ENCODE measurements around the gene RNFT2.

The RNFT2 gene

GRCh38 chr12:116882742-116883141 is 144.6 kb downstream of the RNFT2 start:
- Mint-ChIP-seq H3K27ac (no peak overlapping the region), H3K27me3 (peaks cover 69% of the 10 kb centered on the region), H3K4me1 (ENCODE audit: low read depth) (peaks cover 25% of the 10 kb centered on the region), H3K4me3 (no peak overlapping the region), H3K9me3 (no peaks in the 10 kb centered on the region), H3K36me3 (ENCODE audit: low read depth) (no peaks in the 10 kb centered on the region)
- intact Hi-C loops (cut with micrococcal nuclease) = no loop called here

- intact Hi-C loops (cut with micrococcal nuclease) = no loop called here
- Mint-ChIP-seq H3K4me3 (no peak overlapping the region), H3K36me3 (ENCODE audit: low read depth) (no peaks in the 10 kb centered on the region), H3K4me1 (ENCODE audit: low read depth) (peaks cover 10% of the 10 kb centered on the region), H3K27ac (no peak overlapping the region), H3K9me3 (no peaks in the 10 kb centered on the region), H3K27me3 (peaks cover 56% of the 10 kb centered on the region)
Observed at GRCh38 chr12:116884871-116885270, 146.8 kb downstream of the RNFT2 start.

GRCh38 chr12:116885491-116885890 is 147.4 kb downstream of the RNFT2 start:
- H3K4me1 Mint-ChIP-seq (ENCODE audit: low read depth) = peaks cover 4% of the 10 kb centered on the region
- intact Hi-C loops (cut with micrococcal nuclease) = no loop called here
- no peak overlapping the region for H3K4me3 Mint-ChIP-seq
- no peak overlapping the region for H3K27ac Mint-ChIP-seq
- H3K27me3 Mint-ChIP-seq = peaks cover 54% of the 10 kb centered on the region
- H3K36me3 Mint-ChIP-seq (ENCODE audit: low read depth) = no peaks in the 10 kb centered on the region
- no peaks in the 10 kb centered on the region for H3K9me3 Mint-ChIP-seq

GRCh38 chr12:116887244-116887643 is 149.1 kb downstream of the RNFT2 start:
- H3K27me3 Mint-ChIP-seq = peaks cover 48% of the 10 kb centered on the region

GRCh38 chr12:116887897-116888296 is 149.8 kb downstream of the RNFT2 start:
- peaks cover 43% of the 10 kb centered on the region for H3K27me3 Mint-ChIP-seq
- no peaks in the 10 kb centered on the region for H3K4me1 Mint-ChIP-seq (ENCODE audit: low read depth)
- no peak overlapping the region for H3K27ac Mint-ChIP-seq
- H3K9me3 Mint-ChIP-seq = no peaks in the 10 kb centered on the region
- H3K4me3 Mint-ChIP-seq = no peak overlapping the region
- intact Hi-C loops (cut with micrococcal nuclease) = no loop called here
- H3K36me3 Mint-ChIP-seq (ENCODE audit: low read depth) = no peaks in the 10 kb centered on the region

More at GRCh38 chr12:116887244-116887643, 149.1 kb downstream of the RNFT2 start:
- no peak overlapping the region for H3K4me3 Mint-ChIP-seq
- H3K9me3 Mint-ChIP-seq = no peaks in the 10 kb centered on the region
- no peaks in the 10 kb centered on the region for H3K4me1 Mint-ChIP-seq (ENCODE audit: low read depth)
- no peaks in the 10 kb centered on the region for H3K36me3 Mint-ChIP-seq (ENCODE audit: low read depth)
- H3K27ac Mint-ChIP-seq = no peak overlapping the region
- intact Hi-C loops (cut with micrococcal nuclease) = no loop called here

DNA sequence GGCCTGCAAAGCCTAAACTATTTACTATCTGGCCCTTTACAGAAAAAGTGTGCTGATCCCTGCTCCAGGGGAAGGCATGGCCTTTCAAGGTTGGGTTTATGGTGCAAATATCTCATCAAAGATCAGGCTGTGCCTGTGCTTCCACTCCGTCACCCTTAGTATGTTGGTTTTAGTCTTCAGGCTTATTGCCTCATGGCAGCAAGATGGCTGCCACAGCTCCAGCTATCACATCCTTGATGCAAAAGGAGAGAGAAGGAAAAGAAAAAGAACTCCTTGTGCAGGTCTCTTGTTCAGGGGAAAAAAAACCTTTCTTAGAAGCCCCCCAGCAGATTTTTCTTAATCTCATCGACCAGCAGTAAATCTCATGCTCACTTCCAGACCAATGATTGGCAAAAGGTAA is 152.2 kb downstream of the RNFT2 start:
- Mint-ChIP-seq H3K9me3 (no peaks in the 10 kb centered on the region), H3K27me3 (peaks cover 34% of the 10 kb centered on the region)

GRCh38 chr12:116891019-116891418 is 152.9 kb downstream of the RNFT2 start:
- Mint-ChIP-seq H3K4me1 (ENCODE audit: low read depth) (no peaks in the 10 kb centered on the region), H3K27me3 (peaks cover 34% of the 10 kb centered on the region), H3K36me3 (ENCODE audit: low read depth) (no peaks in the 10 kb centered on the region), H3K4me3 (no peak overlapping the region), H3K9me3 (no peaks in the 10 kb centered on the region), H3K27ac (no peak overlapping the region)
- intact Hi-C loops (cut with micrococcal nuclease) = no loop called here

More for the DNA sequence above, 152.2 kb downstream of the RNFT2 start:
- H3K4me1 Mint-ChIP-seq (ENCODE audit: low read depth) = no peaks in the 10 kb centered on the region
- no peak overlapping the region for H3K4me3 Mint-ChIP-seq
- no peak overlapping the region for H3K27ac Mint-ChIP-seq
- no peaks in the 10 kb centered on the region for H3K36me3 Mint-ChIP-seq (ENCODE audit: low read depth)
- intact Hi-C loops (cut with micrococcal nuclease) = no loop called here

- Mint-ChIP-seq H3K9me3 (no peaks in the 10 kb centered on the region), H3K27me3 (peaks cover 36% of the 10 kb centered on the region), H3K4me1 (ENCODE audit: low read depth) (no peaks in the 10 kb centered on the region), H3K36me3 (ENCODE audit: low read depth) (no peaks in the 10 kb centered on the region), H3K4me3 (no peak overlapping the region), H3K27ac (no peak overlapping the region)
- intact Hi-C loops (cut with micrococcal nuclease) = no loop called here
Observed at GRCh38 chr12:116892349-116893140, 154.4 kb downstream of the RNFT2 start.

DNA sequence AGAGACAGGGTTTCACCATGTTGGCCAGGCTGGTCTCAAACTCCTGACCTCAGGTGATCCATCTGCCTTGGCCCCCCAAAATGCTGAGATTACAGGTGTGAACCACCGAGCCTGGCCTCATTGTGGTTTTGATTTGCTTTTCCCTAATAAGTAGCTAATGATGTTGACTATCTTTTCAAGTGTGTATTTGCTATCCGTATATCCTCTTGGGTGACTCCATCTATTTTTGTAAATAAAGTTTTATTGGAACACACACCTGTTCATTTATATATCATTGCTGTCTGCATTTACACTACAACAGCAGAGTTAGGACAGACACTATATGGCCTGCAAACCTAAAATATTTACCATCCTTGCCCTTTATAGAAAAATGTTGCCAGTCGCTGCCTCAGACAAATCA is 156.8 kb downstream of the RNFT2 start:
- H3K4me1 Mint-ChIP-seq (ENCODE audit: low read depth) = no peaks in the 10 kb centered on the region
- no peaks in the 10 kb centered on the region for H3K9me3 Mint-ChIP-seq
- H3K27me3 Mint-ChIP-seq = peaks cover 36% of the 10 kb centered on the region
- H3K27ac Mint-ChIP-seq = no peak overlapping the region
- intact Hi-C loops (cut with micrococcal nuclease) = no loop called here
- H3K36me3 Mint-ChIP-seq (ENCODE audit: low read depth) = no peaks in the 10 kb centered on the region
- H3K4me3 Mint-ChIP-seq = no peak overlapping the region

DNA sequence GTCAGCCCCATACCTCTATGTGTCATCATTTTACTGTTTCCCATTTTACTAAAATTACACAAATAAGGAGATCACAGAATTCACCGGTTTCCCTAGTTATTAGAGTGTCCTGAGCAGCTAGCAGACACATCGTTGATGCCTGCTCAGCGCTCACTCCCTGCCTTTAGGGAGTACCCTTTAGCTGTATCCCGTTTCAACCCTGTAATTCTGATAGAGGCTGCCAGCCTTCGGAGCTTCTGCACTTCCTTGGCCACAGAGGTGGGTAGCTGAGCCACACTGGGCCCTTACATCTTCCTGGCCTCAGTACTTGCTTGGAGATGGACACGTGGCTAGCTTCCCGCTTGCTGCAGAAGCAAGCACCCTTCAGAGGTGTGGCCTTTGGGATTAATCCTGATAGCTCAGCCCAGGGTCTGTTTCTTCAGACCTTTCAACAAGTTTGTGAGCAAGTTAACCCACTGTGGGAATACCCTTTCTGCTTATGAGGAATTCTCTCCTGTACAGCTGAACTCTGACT is 158.4 kb downstream of the RNFT2 start:
- intact Hi-C loops (cut with micrococcal nuclease) = no loop called here
- H3K27ac Mint-ChIP-seq = no peak overlapping the region

GRCh38 chr12:116897476-116897875 is 159.4 kb downstream of the RNFT2 start:
- Mint-ChIP-seq H3K4me1 (ENCODE audit: low read depth) (no peaks in the 10 kb centered on the region), H3K27ac (no peak overlapping the region), H3K9me3 (no peaks in the 10 kb centered on the region), H3K4me3 (no peak overlapping the region), H3K36me3 (ENCODE audit: low read depth) (no peaks in the 10 kb centered on the region), H3K27me3 (peaks cover 33% of the 10 kb centered on the region)
- intact Hi-C loops (cut with micrococcal nuclease) = no loop called here

More for the DNA sequence above, 158.4 kb downstream of the RNFT2 start:
- Mint-ChIP-seq H3K4me3 (no peak overlapping the region), H3K9me3 (no peaks in the 10 kb centered on the region), H3K4me1 (ENCODE audit: low read depth) (no peaks in the 10 kb centered on the region), H3K36me3 (ENCODE audit: low read depth) (no peaks in the 10 kb centered on the region), H3K27me3 (peaks cover 36% of the 10 kb centered on the region)

- H3K9me3 Mint-ChIP-seq = no peaks in the 10 kb centered on the region
- H3K4me1 Mint-ChIP-seq (ENCODE audit: low read depth) = no peaks in the 10 kb centered on the region
- no peak overlapping the region for H3K27ac Mint-ChIP-seq
- peaks cover 34% of the 10 kb centered on the region for H3K27me3 Mint-ChIP-seq
- intact Hi-C loops (cut with micrococcal nuclease) = no loop called here
- no peak overlapping the region for H3K4me3 Mint-ChIP-seq
- no peaks in the 10 kb centered on the region for H3K36me3 Mint-ChIP-seq (ENCODE audit: low read depth)
Observed at GRCh38 chr12:116898669-116899068, 160.6 kb downstream of the RNFT2 start.

GRCh38 chr12:116901612-116902011 is 163.5 kb downstream of the RNFT2 start:
- Mint-ChIP-seq H3K9me3 (no peaks in the 10 kb centered on the region), H3K36me3 (ENCODE audit: low read depth) (no peaks in the 10 kb centered on the region), H3K27me3 (peaks cover 29% of the 10 kb centered on the region), H3K27ac (no peak overlapping the region), H3K4me1 (ENCODE audit: low read depth) (no peaks in the 10 kb centered on the region), H3K4me3 (no peak overlapping the region)
- intact Hi-C loops (cut with micrococcal nuclease) = no loop called here

Data from dendritic cell treated with granulocyte-macrophage colony-stimulating factor and Interleukin-4, amounts not matched to agents 40 ng/mL and 50 ng/mL, for 4 days (primary cell).